Activated T-cell treated with anti-CD3 and anti-CD28 coated beads for 24 hours (primary cell): ENCODE data around the gene SYTL2.

ENCODE experiments used
- DNase-seq: peaks from one replicate; pipeline ENCODE4 v3.0.0-alpha.2; 2020; ENCODE audit warnings: low read depth

SYTL2 gene

DNA sequence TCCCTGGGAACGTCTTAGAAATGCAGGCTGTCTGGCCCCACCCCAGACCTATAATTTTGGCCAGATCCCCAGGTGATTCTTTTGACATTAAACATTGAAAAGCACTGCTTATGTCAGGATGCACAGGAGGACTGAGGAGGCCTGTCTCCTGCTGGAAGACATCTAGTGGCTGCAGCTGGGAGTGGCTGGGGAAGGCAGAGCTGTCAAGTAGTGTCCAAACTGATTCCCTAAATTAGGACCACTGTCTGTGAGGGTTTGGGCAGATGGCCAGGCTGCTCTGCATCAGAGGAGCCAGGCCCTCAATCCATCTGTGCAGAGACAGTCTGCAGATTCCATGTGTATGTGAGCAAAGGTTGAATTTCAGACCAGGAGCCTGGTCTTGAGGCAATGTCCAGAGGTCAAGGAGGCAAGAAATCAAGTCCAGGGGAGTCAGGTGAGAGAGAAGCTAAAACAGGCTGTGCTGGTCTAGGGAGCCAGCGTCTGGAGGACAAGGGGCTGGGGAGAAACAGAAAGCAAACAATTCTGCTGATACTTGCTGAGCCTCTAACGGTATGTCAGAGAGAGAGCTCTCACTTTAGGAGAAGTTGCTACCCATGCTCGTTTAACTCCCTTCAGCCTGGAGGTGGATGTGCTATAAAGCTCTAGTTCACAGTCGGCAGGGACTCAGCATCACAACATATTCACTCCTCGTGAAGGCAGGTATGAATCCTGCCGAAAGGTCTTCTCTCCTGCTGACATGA, 15.3 kb upstream of the SYTL2 start:
- no peak for DNase-seq

- no peak for DNase-seq
These were observed 14.7 kb upstream of the SYTL2 start for GRCh38 chr11:85825616-85826015.

GRCh38 chr11:85823816-85824215, 12.9 kb upstream of the SYTL2 start:
- DNase-seq, result no peak

GRCh38 chr11:85822814-85823213, 11.9 kb upstream of the SYTL2 start:
- DNase-seq, result no peak

- DNase-seq, result no peak
These were observed 10.7 kb upstream of the SYTL2 start for GRCh38 chr11:85821636-85822035.

- DNase-seq, result no peak
These were observed 8.5 kb upstream of the SYTL2 start for GRCh38 chr11:85819441-85819840.

DNA sequence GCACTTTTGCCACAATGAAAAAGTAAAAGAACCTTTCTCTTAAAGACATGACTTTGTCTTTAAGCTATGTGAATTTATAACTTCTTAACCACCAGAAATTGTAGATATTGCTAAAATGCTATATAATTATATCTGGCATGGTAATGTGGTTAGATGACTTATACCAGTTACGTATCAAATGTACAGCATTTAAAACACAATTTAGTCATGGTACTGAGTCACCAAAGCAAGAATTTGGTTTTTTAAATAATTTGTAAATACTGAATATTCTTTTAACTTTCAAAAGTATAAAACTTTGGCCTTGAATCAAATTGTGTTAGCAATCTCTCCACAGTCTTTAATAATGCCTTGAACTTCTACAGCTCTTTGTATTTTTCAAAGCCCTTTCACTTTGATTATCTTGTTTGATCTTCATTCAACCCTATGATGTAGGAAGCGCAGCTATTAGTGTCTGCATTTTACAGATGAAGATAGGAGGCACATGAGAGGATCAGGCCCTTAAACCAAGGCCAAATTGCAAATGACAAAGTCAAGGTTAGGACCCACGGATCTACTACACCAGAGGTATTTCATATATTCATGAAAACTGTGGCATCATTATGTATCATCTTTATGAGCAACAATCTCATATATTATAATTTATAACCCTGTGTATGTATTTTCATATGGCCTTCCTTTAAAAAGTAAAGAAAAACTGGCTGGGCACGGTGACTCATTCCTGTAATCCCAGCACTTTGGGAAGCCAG, 4.4 kb upstream of the SYTL2 start:
- DNase-seq, result no peak

DNA sequence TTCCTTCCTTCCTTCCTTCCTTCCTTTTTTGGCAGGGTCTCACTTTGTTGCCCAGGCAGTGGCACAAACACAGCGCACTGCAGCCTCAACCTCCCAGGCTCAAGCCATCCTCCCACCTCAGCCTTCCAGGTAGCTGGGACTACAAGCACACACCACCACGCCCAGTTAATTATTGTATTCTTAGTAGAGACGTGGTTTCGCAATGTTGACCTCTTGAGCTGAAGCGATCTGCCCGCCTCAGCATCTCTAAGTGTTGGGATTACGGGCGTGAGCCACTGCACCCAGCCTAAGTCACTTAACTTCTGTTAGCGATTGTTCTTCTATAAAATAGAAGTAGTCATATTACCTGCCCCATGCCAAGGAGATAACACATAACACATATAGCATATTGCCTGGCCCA, 2.8 kb upstream of the SYTL2 start:
- no peak for DNase-seq

DNA sequence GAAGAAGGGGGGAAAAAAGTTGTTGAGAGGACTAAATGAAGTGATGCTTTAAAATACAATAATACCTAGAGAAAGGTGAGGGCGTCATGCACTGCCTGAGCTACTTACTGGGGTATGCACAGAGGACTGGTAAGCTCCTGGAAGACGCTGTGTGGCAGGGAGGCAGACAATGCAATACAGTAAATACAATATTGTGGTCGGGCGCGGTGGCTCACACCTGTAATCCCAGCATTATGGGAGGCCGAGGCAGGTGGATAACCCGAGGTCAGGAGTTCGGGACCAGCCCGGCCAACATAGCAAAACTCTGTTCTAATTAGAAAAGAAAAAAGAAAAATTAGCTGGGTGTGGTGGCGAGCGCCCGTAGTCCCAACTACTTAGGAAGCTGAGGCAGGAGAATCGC, 683 bp upstream of the SYTL2 start:
- DNase-seq, result no peak

- no peak for DNase-seq
These were observed 445 bp downstream of the SYTL2 start for GRCh38 chr11:85810521-85810870.

- DNase-seq, result no peak
These were observed 1.1 kb downstream of the SYTL2 start for GRCh38 chr11:85809863-85810262.

GRCh38 chr11:85809191-85809590, 1.8 kb downstream of the SYTL2 start:
- DNase-seq, result no peak

GRCh38 chr11:85806876-85807275, 4.1 kb downstream of the SYTL2 start:
- DNase-seq, result no peak

- no peak for DNase-seq
These were observed 4.9 kb downstream of the SYTL2 start for GRCh38 chr11:85806016-85806415.

DNA sequence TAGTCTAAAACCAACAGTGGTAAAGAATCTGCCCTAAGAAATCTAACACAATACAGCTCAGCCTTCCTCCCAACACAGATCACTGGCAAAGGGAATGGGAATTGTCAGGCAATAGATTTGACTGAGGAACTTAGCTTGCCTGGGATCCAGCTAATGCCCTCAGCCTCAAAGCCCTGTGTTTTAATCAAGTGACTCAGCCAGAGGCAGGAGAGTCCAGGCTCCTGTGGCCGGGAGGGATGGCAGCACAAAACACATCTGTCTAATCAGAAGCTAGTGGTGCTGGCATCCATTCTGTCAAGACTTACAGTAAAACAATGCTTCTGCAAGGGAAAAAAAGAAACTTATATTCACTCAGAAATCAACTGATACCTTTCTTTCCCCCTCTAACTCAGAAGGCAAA, 5.6 kb downstream of the SYTL2 start:
- no peak for DNase-seq

DNA sequence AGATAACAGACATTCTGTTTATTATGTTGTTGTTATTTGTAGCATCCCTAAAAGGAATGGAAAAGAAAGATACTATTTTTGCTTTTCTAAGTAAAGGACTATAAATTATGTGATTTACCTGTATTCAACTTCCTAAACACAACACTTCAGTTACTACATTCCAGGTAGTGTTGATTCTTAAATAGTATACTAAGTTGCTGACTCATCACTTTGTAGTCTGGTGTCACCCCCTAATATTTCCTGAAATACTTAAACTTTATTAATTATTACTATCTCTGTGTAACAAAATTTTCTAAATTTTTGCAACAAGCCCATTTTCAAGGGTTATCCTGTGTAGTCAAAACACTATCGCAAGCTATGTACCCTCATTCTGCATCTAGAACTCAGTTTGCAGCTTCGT, 7.0 kb downstream of the SYTL2 start:
- no peak for DNase-seq

- DNase-seq, result no peak
These were observed 7.6 kb downstream of the SYTL2 start for GRCh38 chr11:85803303-85803702.

- DNase-seq, result no peak
These were observed 9.4 kb downstream of the SYTL2 start for GRCh38 chr11:85801527-85801926.

DNA sequence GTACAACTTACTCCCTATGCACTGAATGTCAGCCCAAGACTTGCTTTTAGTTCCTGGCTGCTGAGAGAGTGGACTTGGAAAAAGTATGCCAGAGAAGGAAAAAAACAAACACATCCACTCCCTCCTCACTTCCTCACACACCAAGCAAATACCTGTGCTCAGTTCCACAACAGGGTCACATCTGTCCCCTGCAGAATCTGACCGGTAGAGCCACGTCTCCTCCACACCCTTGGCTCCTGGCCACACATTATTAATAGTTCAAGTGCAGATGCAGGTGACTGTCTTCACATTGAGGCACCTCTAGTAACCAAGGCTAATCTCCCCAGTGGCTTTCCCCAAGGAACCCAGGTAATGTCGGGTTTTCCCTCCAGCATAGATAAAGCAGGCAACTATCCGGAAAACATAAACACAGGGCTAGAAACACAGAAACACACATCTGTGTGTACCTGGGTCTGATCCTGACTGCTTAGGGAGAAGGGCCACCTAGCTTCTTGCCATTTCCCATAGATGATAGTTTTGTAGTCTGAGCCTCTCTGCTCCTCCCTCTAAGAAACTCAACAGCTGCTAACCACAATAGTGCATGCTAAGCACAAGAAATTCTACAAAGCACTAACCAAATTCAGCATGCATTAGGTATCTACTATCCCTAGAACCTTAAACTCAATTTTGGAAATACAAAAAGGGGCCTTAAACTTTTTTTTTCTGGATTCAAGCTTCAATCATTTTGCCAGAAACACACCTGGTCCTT, 10.2 kb downstream of the SYTL2 start:
- DNase-seq, result no peak

GRCh38 chr11:85799142-85799541, 11.8 kb downstream of the SYTL2 start:
- no peak for DNase-seq

DNA sequence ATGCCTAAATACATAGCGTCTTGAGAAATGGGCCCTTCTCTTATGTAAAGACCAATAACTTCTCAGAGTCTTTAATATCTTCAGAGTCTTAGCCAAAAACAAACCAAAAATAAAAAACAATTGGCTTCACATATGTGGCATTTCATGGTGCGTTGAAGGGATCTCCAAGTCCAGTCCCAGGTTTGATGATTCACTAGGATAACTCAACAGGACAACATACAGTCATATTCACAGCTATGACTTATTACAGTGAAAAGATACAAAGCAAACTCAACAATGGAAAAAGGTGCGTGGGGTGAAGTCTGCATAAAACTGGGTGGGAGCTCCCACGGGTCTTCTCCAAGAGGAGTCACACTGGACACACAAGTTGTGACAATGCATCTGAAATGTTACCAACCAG, 12.6 kb downstream of the SYTL2 start:
- no peak for DNase-seq

DNA sequence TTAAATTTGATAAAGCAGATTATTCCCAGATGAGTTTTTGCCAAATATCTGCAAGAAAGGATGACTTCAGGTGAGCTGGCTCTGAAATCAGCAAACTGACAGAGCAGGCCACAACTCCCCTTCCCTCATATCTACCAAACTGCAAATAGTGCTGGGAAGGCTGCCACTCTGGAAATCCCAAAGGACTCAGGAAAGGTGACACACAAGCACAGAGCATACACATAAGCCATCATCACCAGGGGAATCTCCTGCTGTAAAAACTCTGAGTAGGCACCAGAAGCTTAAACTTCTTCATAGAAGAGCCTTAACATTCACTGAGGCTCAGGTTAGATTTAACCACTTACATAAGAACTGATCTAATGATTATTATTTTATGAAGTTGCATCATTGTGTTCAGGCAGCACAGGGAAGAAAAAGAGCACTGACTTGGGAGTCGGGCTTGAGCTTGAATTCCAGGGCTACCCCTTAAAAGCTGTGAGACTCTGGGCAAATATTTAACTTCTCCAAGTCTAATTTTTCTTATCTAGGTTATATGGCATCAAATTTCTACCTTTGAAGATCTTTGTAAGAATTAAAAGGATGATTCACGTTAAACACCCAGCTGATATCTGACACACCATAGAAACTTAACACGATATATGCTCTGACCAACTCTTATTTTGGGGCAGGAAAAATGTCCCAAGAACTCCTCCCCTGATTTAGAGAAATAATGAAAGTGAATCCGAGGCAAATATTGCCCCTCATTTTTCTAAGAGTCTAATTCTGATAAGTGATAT, 15.0 kb downstream of the SYTL2 start:
- DNase-seq, result no peak
